ENCODE data around the gene SEC61B.

Gene SEC61B

GRCh38 chr9:99213197-99213596 lies 8.9 kb upstream of the SEC61B start:
- H3K36me3 ChIP-seq (ENCODE audit: low read length) = peaks cover 16% of the 10 kb centered on the region; the same call in 1 of the 2 replicates
- H4K20me1 ChIP-seq (ENCODE audit: low read depth, low read length) = peaks cover 9% of the 10 kb centered on the region
- H3K4me2 ChIP-seq (ENCODE audit: low read depth, low read length, poor library complexity, severe bottlenecking) = no peak overlapping the region
- no peak overlapping the region for H3K27ac ChIP-seq (ENCODE audit: low read depth, low read length)
- TF ChIP-seq CTCF (IDR thresholded peaks at IDR 0.05; ENCODE audit: insufficient read depth, low read length, poor library complexity, severe bottlenecking) = no peak
- no peak for TF ChIP-seq EZH2phosphoT487 (conservative IDR thresholded peaks at IDR 0.05; ENCODE audit: low read length)
- peaks cover 30% of the 10 kb centered on the region for H3K79me2 ChIP-seq (ENCODE audit: insufficient read depth, low read length)
- no peak overlapping the region for H3K4me3 ChIP-seq (ENCODE audit: insufficient read depth, low read length, poor library complexity, severe bottlenecking)
- H3F3A ChIP-seq (ENCODE audit: insufficient read depth) = peaks cover 21% of the 10 kb centered on the region; the same call in 1 of the 2 replicates
- no peak overlapping the region for H2AFZ ChIP-seq (ENCODE audit: low read depth, low read length, severe bottlenecking)
- H3K9me3 ChIP-seq (ENCODE audit: insufficient read depth, low read length) = no peaks in the 10 kb centered on the region
- no peak overlapping the region for H3K9ac ChIP-seq (ENCODE audit: low read length)
- no peaks in the 10 kb centered on the region for H3K9me2 ChIP-seq (replicated peaks; ENCODE audit: insufficient read depth, low read length)
- H3K27me3 ChIP-seq (ENCODE audit: low read length) = no peaks in the 10 kb centered on the region

DNA sequence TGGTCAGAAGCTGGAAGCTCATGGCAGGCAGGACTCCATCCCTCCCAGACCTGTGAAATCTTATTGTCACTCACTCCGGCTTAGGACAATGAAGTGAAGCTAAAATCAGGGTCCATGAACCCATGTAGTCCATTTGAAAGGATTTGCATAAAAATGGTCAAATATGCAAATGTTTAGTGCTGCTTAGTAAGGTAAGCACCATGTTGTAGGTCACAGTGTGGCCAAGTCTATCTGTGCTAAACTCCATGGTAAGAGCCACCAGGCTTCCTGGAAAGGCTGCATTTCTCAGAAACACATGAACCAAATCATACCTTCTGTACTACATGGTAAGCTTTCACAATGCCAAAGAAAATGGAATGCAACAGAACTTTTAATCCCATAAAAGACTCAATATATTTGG lies 6.0 kb upstream of the SEC61B start:
- Histone ChIP-seq H3K4me2 (ENCODE audit: low read depth, low read length, poor library complexity, severe bottlenecking) (no peak overlapping the region), H3K36me3 (ENCODE audit: low read length) (peaks cover 32% of the 10 kb centered on the region; the same call in 1 of the 2 replicates), H4K20me1 (ENCODE audit: low read depth, low read length) (peaks cover 24% of the 10 kb centered on the region), H3K4me3 (ENCODE audit: insufficient read depth, low read length, poor library complexity, severe bottlenecking) (no peak overlapping the region), H2AFZ (ENCODE audit: low read depth, low read length, severe bottlenecking) (no peak overlapping the region), H3K79me2 (ENCODE audit: insufficient read depth, low read length) (peaks cover 59% of the 10 kb centered on the region), H3K27me3 (ENCODE audit: low read length) (no peaks in the 10 kb centered on the region), H3K9ac (ENCODE audit: low read length) (no peak overlapping the region), H3K9me3 (ENCODE audit: insufficient read depth, low read length) (no peaks in the 10 kb centered on the region), H3F3A (ENCODE audit: insufficient read depth) (peaks cover 25% of the 10 kb centered on the region; the same call in 1 of the 2 replicates), H3K9me2 (replicated peaks; ENCODE audit: insufficient read depth, low read length) (no peaks in the 10 kb centered on the region), H3K27ac (ENCODE audit: low read depth, low read length) (no peak overlapping the region)
- TF ChIP-seq EZH2phosphoT487 (conservative IDR thresholded peaks at IDR 0.05; ENCODE audit: low read length) (no peak), CTCF (IDR thresholded peaks at IDR 0.05; ENCODE audit: insufficient read depth, low read length, poor library complexity, severe bottlenecking) (no peak)

- Histone ChIP-seq H3K27ac (ENCODE audit: low read depth, low read length) (peak overlapping the region; percentile 7), H3K36me3 (ENCODE audit: low read length) (peaks cover 44% of the 10 kb centered on the region), H3K9me2 (replicated peaks; ENCODE audit: insufficient read depth, low read length) (no peaks in the 10 kb centered on the region), H3K9me3 (ENCODE audit: insufficient read depth, low read length) (no peaks in the 10 kb centered on the region), H3K27me3 (ENCODE audit: low read length) (no peaks in the 10 kb centered on the region), H3F3A (ENCODE audit: insufficient read depth) (peaks cover 27% of the 10 kb centered on the region; the same call in 1 of the 2 replicates), H3K4me3 (ENCODE audit: insufficient read depth, low read length, poor library complexity, severe bottlenecking) (peak overlapping the region; percentile 96), H3K4me2 (ENCODE audit: low read depth, low read length, poor library complexity, severe bottlenecking) (peak overlapping the region; percentile 90), H2AFZ (ENCODE audit: low read depth, low read length, severe bottlenecking) (no peak overlapping the region), H3K9ac (ENCODE audit: low read length) (peak overlapping the region; percentile 90), H3K79me2 (ENCODE audit: insufficient read depth, low read length) (peaks cover 97% of the 10 kb centered on the region), H4K20me1 (ENCODE audit: low read depth, low read length) (peaks cover 24% of the 10 kb centered on the region)
- TF ChIP-seq EZH2phosphoT487 (conservative IDR thresholded peaks at IDR 0.05; ENCODE audit: low read length) (no peak), CTCF (IDR thresholded peaks at IDR 0.05; ENCODE audit: insufficient read depth, low read length, poor library complexity, severe bottlenecking) (no peak)
These were observed 2.1 kb upstream of the SEC61B start for GRCh38 chr9:99220011-99220410.

Measured in SU-DHL-6 (cell line).